Activated CD4-positive, CD25-positive, alpha-beta regulatory T cell treated with anti-CD3 and anti-CD28 coated beads, Interleukin-2, amount 50 U/mL, for 72 hours (primary cell): ENCODE data around the gene CCDC59.
A peak's percentile ranks its signal among the peaks of the same experiment; 100 is the strongest.
"Not testable (repeated sequence)": the region's sequence is repeated elsewhere in the genome, so short reads cannot be mapped to it uniquely, and the experiment has no call there.

Source experiments
- DNase-seq: peaks from one replicate; pipeline ENCODE4 v3.0.0; 2021

Gene CCDC59, protein sequence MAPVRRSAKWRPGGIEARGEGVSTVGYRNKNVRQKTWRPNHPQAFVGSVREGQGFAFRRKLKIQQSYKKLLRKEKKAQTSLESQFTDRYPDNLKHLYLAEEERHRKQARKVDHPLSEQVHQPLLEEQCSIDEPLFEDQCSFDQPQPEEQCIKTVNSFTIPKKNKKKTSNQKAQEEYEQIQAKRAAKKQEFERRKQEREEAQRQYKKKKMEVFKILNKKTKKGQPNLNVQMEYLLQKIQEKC

DNA sequence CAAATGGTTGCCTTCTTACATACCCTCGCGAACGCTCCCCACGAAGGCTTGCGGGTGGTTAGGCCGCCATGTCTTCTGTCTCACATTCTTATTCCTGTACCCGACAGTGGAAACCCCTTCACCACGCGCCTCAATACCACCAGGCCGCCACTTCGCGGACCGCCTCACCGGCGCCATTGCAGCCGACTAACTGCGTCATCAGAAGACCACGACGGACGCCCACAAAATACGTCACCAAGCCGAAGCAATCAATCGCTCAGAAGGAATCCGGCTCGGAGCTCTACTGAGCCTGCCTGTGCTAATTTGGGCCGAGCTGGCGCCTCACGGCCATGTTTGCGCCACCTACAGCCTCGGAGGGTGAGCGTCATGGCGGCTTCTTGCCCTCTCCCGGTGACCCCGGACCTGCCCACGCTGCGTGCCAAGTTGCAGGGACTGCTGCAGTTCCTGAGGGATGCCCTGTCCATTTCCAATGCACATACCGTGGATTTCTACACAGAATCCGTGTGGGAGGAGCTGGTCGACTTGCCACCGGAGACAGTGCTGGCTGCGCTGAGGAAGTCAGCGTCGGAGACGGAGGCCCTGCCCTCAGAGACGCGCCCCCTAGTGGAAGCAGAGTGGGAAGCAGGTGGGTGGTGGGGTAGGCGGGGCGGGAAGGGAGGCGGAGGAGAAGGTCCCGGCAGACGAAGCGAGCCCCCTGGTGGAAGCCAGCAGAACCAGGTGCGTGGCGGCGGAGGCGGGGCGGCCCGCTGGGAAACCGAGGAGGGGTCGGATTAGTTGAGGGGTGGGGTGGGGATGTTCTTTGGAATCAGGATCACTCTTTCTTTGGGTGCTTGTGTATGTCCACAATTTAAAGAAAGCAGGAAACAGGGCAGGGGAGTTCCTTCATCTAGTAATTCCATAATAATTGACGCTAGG is at the start of gene CCDC59, which contains the start of gene METTL25:
CCDC59 (minus strand) TSS at position 188 of the 915 bp plus-strand sequence; CDS start at position 177, 11 bp downstream.
METTL25 (plus strand) TSS at position 330 of the 915 bp plus-strand sequence; CDS start at position 367, 37 bp downstream.
- DNase-seq: peak; percentile 95

DNA sequence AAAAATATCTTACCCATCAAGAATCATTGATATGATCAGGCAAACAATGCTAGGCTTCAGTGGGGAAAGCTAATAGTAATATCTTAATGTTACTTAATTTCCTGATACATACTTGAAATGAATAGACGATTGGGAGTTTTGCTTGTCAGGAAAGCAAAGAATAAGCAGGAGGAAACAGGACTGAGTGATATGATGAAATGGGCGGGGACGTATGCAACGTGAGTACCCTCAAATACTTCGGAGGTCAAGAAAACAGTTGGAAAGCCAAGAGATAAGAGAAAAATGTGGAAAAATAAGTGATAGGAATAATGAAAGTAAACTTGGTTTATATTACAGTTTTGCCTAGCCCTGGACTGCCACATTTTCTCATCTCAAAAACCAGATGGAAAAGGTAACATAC is 49.3 kb upstream of the CCDC59 start:
- no peak for DNase-seq

DNA sequence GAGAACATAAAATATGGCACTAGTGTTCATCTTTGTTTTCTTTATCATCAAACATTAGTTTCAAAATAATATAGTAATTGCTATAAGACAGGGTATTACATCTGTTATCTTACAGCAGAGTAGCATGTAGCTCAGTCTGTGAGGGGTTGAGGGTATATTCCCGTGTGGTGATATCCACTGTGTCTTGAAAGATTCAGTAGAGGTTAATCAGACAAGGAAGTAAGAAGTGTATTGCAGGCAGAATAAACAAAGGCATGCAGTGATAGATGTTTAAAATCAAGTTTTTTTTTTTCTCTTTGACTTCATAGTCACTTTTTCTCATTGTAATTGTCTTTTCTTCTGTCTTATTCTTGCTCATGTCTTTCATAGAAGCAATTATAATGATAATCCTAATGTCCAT is 48.5 kb upstream of the CCDC59 start:
- no peak for DNase-seq

DNA sequence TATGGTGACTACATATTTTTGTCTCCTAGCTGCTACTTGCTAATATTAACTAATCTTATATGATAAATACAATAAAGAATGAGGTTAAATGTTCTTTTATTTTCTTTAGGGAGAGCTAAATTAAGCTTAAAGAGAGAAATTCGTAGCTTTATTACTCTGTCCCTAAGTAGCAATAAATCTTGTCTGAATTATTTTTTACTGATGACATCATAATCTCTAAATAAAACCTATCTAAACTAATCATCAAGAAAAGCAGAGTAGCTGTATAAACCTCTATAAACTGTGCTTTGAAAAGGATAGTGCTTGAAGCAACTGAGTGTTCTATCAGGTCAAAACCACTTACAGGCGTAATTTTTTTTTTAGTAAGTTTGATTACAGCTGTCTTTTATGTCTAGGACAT is 42.6 kb upstream of the CCDC59 start:
- no peak for DNase-seq

DNA sequence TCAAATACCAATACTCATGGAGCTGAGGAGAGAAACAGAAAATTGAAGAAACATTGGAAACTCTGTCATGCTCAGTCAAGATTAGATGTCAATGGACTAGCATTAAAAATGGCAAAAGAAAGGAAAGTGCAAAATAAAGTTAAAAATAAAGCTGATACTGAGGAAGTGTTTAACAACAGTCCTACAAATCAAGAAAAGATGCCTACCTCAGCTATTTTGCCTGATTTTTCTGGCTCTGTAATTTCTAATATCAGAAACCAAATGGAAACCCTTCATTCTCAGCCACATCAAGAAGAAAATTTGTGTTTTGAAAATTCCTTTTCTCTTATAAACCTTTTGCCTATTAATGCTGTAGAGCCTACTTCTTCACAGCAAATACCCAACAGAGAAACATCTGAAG is 40.7 kb upstream of the CCDC59 start:
- no peak for DNase-seq

DNA sequence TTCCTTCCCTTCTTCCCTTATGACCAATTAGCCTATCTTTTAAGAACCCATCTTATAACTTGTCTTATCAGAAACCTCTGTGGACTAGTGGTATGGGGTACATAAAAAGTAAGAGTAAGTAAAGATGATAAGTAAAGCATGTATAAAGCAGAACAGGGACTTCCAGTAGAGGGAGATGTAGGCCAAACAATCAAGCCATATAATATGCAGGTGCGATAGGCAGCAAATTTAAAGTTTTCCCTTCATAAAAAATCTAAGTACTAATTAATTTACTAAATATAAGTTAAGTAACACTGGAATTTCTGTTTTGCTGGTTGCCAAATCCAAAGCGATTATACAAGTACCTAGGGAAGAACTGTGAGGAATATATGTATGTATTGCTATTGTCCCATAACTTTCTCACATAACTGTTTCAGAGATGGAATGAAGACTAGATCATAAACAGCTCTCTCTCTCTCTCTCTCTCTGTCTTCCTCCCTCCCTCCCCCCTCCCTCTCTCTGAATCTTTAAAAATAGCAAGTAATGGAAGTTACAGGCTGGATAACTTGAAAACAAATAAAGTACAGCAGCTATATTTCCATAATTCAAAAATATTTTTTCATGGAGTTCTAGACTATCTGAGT is 25.9 kb upstream of the CCDC59 start:
- no peak for DNase-seq

DNA sequence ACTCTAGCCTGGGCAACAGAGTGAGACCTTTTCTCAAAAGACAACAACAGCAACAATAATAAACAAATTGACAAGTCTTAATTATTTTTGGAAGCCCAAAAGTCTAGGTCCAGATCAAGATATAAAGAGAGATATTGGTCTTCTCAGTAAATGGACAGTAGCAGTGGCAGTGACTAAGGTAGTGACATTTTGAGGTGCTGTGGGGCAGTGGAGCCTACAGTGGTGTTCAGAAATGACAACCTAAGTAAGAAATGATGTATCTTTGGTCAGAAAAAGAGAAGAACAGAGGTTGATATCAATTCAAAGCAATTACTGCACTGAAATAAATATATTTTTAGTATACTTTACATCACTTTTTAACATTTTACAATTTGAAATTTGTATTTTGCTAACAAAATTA is 20.8 kb upstream of the CCDC59 start:
- no peak for DNase-seq

DNA sequence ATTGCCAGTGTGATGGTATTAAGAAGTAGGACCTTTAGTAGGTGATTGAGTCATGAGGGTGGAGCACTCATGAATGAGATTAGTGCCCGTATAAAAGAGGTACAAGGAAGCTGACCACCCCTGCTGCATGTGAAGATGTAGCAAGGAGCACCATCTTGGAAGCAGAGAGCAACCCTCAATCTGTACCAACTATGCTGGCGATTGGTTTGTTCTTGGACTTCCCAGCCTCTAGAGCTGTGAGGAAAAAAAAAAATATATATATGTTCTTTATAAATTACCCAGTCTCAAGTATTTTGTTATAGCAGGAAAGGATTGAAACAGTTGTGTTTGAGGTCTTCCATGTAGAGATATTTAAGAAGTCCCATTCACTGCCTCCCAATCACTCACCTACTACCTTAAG is 17.0 kb upstream of the CCDC59 start:
- no peak for DNase-seq

DNA sequence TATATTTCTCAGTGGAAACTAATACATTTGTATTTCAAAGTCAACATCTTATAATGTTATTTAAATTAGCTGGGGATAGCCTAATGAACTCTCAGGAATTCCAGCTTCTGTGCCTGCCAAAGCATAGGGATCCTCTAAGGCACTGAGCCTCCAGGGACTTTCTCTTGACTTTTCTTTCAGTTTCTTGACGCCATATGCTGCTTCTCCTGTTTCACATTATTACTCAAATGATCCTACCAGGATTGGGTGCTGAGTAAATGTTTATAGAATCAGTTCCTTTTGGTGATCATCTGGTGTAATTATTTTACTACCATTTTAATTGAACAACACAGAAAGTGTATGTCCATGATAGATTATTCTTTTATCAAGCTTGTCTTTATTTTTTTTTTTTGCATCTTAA is 8.0 kb upstream of the CCDC59 start:
- no peak for DNase-seq

DNA sequence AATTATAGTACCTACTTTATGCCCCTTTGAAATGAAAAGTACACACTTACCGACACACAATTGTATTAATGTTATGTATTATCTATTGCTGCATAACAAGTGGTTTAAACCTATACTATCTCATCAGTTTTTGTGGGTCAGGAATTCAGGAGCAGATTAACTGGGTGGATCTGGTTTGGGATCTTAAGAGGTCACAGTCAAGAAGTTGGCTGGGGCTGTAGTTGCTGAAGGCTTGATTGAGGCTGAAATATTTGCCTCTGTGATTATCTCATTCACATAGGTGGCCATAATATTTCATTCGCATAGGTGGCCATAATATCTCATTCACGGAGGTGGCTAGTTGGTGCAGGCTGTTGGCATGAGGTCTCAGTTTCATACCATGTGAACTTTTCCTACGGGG is 5.8 kb upstream of the CCDC59 start:
- DNase-seq: no peak

DNA sequence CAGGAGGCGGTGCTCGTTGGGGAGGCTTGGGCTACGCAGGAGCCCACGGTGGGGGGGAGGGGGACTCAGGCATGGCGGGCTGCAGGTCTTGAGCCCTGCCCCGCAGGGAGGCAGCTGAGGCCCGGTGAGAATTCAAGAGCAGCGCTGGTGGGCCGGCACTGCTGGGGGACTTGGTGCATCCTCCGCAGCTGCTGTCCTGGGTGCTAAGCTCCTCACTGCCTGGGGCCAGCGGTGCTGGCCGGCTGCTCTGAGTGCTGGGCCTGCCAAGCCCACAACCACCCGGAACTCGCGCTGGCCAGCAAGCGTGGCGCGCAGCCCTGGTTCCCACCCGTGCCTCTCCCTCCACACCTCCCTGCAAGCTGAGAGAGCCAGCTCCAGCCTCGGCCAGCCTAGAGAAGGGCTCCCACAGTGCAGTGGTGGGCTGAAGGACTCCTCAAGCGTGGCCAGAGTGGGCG is 3.3 kb upstream of the CCDC59 start:
- no peak for DNase-seq

DNA sequence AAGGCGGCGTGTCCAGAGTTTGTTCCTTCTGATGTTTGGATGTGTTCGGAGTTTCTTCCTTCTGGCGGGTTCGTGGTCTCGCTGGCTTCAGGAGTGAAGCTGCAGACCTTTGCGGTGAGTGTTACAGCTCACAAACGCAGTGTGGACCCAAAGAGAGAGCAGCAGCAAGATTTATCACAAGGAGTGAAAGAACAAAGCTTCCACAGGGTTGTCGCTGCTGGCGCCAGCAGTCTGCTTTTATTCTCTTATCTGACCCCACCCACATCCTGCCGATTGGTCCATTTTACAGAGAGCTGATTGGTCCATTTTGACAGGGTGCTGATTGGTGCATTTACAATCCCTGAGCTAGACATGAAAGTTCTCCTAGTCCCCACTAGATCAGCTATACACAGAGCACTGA is 2.6 kb upstream of the CCDC59 start:
- not testable (repeated sequence) for DNase-seq

DNA sequence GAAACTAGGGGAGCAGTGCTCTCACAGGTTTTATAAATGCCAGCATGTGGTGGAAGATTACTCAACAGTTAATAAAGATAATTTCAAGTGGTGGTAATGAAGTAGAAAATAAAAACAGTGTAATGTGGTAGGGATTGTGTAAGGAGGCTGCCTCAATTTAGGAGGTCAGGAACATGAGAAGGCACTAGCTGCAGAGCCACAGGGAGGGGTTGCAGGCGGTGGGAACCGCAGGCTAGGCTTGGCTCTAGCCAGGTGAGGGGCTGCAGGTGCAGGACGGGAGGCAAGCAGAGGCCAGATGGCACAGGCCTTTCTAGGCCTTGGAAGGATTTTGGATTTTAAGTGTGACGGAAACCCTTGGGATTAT is 910 bp upstream of the CCDC59 start:
- DNase-seq: peak; percentile 29

DNA sequence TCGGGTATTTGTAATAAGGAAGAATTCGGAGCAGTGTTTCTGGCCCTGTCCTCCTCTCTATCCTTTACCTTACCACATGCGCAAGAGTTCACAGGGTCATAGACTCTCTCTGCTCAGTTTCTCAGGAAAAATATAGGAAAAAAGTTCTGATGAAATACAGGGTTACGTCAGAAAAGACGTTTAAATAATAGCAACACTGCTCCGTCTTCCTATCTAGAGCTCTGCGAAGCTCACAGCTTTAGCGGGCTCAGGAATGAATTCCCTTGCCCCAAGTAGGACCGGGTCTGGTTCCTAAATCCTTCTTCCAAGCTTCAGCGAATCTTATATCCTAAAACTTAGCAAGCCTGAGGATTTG is 365 bp downstream of the CCDC59 start:
- no peak for DNase-seq

DNA sequence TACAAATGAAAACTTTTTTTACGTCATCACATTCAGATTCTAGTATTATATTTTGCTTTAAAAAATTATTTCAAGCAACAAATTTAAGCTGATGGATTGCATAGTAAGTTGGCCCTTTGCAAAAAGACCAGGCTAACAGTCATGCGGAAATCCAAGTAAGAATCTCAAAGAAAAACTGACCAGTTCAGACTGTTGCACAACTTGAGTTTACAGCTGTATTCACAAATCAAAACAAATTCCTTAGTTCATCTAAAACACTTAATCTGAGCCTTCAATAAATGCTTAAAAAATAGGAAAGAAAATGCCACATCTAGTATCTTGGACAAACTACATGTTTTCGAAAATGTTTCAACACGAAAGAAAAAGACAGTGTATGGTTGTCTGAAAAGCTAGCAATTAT is 847 bp downstream of the CCDC59 start:
- DNase-seq: no peak

DNA sequence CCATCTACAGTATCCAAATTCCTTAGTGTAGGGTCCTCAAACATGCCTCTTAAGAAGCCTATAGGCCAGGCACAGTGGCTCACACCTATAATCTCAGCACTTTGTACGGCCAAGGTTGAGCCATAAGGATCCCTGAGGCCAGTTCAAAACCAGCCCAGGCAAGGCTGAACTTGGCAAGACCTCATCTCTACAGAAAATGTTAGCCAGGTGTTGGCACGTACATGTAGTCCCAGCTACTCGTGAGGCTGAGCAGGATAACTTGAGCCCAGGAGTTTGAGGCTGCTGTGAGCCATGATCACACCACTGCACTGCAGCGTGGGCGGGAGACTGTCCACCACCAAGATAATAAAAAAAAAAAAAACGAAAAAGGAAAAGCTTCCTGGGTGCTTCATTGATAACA is 6.8 kb downstream of the CCDC59 start:
- no peak for DNase-seq

DNA sequence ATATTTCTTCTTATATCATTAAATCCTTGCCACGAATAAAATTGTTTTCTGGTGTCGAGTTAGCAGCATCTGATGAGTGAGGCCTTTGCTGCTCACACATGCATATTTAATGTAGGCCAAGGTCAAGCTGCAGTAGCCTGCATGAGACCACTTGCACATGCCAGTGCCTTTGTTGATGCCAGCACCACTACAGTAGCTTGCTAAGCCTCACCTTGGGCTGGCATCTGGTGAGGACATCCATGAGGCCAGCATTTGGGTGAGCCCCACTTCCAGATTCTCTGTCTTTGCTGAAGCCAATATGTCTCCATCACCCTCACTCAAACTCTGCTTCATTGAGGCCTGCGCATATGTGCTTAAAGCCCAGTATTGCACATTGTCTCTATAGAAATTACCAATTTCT is 8.0 kb downstream of the CCDC59 start:
- DNase-seq: no peak

DNA sequence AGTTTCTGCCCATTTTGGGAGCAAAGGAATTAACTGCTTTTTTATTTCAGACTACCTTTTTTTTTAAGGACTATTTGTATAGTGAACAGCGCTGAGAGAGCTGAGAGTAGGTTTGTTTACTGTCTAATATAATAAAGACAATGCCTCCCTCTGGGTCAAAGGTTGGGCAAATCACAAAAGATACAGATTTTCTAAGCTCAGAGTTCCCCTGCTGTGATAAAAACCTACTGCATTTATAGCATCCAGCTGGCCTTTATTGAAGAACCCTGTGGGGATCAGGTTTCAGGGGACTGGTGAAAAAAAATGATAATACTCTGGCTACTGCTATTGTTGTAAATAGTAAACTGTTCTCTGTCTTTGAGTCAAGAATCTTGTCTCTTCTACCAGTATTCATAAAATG is 28.7 kb downstream of the CCDC59 start:
- DNase-seq: no peak

DNA sequence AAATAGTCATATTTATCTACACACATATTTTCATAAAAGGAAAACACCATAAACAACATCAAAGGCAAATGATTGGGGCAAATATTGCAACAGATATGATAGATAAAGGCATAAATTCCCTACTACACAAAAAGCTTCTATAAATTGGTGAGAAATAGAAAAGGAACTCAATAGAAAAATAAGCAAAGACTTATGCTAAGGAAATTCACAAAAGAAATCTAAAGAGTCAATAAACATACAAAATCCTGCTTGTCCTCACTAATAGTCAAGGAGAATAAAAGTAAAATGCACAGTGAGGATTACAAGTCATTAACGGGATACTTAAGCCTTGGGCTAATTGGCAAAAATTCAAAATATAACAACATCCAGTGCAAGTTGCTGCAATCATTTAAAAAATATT is 30.3 kb downstream of the CCDC59 start:
- no peak for DNase-seq

DNA sequence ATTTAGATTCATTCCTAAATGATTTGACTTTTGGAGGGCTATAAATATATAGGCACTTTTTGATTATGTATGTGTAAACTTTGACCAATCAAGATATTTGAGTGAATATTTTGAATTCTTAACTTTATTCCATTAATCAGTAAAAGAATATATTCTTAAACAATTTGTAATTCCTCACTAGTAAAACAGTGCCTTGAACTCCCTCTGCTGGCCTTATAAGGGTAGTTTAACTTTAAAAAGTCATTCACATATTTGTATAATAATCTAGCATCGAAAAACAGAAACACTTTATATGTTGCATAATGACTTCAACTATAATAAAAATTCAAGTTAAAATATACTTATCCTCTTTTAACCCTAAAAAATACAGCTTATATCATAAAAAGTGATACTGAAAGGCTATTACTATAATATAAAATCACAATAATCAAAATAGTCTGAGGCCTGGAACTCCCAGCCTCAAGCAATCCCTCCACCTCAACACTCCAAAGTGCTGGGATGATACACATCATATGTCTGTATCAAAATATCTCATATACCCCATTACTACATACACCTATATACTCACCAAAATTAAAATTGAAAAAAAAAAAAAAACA is 31.2 kb downstream of the CCDC59 start:
- no peak for DNase-seq

DNA sequence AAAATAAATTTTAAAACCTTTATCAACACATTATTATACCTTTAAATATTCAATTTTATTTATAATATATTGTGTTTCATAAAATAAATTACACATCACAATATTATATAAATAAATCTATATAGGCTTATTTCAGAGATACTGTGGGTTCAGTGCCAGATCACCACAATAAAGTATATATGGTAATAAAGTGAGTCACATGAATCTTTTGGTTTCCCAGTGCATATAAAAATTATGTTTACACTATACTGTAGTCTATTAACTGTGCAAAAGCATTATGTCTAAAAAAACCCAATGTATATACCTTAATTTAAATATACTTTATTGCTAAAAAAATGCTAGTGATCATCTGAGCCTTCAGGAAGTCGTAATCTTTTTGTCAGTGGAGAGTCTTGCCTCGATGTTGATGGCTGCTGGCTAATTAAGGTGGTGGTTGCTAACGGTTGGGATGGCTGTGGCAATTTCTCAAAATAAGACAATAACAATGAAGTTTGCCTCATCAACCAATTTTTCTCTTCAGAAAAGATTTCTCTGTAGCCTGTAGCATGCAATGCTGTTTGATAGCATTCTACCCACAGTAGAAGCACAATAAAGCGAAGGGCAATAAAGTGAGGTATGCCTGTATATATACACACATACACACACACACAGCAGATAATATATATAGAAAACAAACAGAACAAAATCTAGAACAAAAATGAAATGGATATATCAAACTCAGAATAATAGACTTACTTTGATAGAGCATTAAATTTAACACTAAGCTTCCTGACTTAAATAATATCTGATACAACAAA is 32.4 kb downstream of the CCDC59 start:
- DNase-seq: no peak

DNA sequence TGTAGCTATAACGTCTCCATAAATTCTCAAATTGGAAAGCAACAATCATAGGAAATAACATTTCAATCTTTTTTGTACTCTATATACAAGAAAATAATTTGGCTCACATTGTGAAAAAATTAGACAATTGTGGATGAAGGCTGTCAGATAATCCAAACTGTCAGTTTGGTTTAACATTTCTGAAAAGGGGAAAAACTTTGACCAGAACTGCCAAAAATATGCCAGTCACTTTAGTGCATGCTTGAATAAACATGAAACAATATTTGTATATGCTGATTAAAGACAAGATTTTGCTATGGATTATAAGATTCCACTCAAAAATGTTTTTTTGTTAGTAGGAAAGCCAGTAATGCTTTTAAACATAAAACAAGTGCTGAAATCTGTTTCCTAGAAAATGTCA is 38.9 kb downstream of the CCDC59 start:
- DNase-seq: no peak
